ENCODE data around the gene TRAPPC3.

DNA sequence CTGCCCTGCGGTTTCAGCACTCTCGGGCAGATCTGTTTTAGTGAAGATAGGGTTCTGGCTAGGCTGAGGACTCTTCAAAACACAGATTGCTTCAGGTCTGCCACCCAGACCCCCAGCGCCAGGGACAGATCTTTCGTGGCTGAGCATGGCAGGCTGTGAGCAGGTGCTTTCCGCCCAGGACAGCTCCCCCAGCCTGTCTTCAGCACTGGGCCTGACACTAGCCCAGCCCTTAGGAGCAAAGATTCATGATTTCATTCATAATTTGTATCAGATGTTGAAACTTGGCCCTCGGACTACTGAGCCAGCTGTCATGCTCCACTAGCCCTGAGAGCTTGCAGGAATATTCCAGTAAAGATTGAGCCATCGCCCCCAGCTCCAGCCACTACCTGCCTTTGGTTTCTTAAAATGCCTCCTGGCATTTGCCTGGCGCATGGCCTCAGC, 54.6 kb downstream of the TRAPPC3 start:
- TF ChIP-seq, protein P1, sequence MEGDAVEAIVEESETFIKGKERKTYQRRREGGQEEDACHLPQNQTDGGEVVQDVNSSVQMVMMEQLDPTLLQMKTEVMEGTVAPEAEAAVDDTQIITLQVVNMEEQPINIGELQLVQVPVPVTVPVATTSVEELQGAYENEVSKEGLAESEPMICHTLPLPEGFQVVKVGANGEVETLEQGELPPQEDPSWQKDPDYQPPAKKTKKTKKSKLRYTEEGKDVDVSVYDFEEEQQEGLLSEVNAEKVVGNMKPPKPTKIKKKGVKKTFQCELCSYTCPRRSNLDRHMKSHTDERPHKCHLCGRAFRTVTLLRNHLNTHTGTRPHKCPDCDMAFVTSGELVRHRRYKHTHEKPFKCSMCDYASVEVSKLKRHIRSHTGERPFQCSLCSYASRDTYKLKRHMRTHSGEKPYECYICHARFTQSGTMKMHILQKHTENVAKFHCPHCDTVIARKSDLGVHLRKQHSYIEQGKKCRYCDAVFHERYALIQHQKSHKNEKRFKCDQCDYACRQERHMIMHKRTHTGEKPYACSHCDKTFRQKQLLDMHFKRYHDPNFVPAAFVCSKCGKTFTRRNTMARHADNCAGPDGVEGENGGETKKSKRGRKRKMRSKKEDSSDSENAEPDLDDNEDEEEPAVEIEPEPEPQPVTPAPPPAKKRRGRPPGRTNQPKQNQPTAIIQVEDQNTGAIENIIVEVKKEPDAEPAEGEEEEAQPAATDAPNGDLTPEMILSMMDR (IDR thresholded peaks at IDR 0.05): no peak
- no peak for TF ChIP-seq POLR2A (IDR thresholded peaks at IDR 0.05)
